ENCODE measurements around the gene OTOP2.

OTOP2 gene

DNA sequence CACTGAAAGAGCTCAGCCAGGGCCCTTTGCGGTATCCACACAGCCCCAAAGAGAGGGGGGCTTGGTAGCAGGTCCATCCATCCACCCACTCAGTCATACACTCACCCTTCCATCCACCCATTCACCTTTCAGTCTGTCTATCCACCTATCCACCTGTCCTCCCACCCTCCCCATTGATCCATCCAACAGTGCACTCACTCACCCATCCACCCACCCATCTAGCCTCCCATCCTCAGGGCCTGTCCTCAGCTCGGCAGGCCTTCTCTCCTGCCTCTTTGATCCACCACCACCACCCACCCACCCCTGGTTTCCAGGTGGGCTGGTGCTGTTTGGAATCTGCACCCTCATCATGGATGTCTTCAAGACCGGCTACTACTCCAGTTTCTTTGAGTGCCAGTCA is 1.2 kb downstream of the OTOP2 start:
- no peak for DNase-seq (ENCODE audit: low spot score)

DNA sequence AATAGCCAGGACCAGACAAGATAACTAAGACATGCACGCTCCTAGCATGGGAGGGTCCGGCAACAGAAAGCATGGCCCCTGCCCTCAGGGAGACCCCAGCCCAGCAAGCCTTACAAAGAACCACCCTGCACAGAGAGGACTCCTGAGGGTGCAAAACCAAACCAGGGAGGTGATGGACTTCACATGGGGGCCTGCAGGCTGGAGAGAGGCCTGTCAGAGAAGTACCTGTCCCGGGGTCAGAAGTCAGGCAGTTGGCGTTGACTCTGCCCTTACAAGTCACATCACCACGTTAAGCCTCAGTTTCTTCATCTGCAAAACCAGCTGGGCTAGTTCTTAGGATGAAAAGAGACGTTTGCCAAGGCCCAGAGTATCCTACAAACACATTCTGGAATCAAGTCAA is 4.7 kb downstream of the OTOP2 start:
- no peak for DNase-seq (ENCODE audit: low spot score)

DNA sequence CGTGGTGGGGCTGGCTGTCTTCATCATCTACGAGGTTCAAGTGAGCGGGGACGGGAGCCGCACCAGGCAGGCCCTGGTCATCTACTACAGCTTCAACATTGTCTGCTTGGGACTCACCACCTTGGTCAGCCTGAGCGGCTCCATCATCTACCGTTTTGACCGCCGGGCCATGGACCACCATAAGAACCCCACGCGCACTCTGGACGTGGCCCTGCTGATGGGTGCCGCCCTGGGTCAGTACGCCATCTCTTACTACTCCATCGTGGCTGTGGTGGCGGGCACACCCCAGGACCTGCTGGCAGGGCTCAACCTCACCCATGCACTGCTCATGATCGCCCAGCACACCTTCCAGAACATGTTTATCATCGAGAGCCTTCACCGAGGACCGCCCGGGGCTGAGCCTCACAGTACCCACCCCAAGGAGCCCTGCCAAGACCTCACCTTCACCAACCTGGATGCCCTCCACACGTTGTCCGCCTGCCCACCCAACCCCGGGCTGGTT is 6.5 kb downstream of the OTOP2 start:
- DNase-seq (ENCODE audit: low spot score), result no peak

DNA sequence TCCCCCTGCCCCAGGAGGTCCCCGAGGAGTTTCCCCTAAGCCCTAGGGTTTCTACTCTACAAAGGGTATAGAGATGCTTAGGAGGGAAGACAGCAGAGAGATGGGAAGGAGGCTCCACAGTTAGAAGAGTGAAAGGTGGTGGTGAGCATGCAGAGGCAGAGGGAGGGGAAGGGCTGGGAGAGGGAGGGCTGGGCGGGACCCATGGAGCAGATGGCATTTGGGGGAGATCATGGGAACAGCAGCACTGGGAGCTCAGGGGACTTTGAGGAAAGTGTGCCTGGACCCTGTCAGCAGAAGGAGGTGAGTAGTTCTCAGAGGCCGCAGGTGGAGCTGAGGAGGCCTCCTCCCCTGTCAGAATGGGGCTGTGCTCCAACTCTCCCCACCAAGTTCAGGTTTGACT is 11.0 kb downstream of the OTOP2 start:
- no peak for DNase-seq (ENCODE audit: low spot score)

DNA sequence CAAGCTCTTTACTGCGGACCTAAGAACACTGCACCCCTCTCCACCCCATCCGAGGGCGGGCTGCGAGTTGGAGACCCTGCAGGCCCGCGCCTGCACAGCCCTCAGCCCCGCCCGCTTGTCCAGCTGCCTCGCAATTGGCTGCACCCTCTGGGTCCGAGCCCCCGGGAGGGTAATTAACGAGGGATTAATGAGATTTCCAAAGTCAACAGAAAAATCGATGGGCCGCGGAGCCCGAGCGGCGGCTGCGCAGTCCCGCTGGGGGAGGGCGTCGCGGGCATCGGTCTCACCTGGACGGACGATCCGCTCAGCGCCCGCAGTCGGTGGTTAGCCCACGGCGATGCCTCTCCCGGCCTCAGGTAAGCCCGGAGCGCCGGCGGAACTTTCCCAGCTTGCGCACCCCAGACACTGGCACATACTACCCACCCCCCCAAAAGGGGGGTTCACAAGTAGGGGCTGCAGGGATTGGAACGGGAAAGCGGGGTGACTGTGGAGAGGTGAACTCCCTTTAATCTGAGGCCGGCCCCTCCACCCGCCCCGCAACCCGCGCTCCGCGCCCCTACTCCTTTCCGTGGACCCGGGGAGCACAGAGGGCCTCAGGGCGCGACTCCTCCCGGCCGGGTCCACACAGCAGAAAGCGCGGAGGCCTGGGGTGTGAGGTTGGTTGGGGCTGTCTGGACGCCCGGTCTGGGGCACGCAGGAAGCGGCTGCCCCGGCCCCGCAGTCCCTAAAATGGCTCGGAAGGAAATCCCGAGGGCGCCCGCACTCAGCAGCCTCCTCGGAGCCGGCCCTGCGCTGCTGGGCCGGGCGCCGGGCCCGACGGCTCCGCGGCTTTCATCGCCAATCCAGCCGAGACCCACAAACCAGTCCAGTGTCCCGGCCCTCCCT is 11.8 kb downstream of the OTOP2 start, which contains the start of gene OTOP3:
Gene OTOP3, plus strand, starts transcription at position 314 of the 885 bp plus-strand sequence. Its CDS starts 24 bp downstream, at position 338.
- DNase-seq (ENCODE audit: low spot score), result peak; percentile 80

DNA sequence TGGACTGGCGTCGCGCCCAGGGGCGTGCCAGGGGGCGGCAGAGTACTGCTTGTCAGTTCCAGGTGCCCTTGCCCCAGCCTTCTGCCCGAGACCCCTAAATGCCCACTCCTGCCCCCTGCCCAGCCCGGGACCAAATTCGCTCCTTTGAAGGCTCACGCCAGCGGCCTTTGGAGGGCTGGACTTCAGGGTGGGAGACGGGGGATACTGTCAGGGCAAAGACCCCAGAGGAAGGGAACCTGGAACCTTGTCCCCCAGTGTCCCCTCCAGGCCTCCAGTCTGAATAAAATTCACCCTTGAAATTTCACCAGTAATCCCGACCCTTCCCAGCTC is 12.4 kb downstream of the OTOP2 start:
- no peak for DNase-seq (ENCODE audit: low spot score)

DNA sequence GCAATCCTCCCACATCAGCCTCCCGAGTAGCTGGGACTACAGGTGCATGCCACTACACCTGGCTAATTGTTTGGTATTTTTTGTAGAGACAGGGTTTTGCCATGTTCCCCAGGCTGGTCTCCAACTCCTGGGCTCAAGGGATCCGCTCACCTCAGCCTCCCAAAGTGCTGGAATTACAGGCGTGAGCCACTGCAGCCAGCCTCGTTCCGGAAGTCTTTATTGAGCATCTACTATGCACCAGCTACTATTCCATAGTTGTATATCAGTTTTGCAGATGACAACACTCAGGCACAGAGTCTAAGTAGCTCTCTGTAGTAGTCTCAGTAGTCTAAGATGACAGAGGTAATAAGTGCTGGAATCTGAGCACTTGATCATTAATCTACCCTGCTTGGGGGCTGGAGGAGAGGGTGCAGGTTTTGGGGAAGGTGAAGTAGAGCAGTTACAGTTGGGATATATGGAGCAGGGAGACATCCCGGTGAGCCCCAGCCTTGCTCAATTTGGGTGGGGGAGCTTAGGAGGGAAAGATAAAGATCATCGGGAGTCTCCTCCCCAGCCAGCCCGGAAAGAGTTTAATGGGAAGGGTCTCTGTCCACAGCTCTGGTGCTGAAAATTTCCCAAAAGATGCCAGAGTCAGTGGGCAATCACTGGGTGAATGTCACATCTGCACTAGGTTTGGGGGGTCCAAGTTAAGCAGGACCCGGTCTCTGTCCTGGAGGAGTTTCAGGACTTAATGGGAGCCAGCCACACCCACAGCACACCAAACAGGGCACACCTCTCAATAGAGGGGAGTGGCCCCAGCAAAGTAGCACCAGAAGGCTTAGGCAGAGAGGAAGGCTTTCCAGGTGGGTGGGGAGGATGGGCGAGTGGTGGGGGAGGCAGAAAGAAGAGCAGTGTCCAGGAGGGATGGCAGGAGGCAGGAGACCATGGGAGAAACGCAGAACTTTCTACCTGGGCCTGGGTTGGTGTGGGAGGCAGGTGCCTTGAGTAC is 13.3 kb downstream of the OTOP2 start:
- no peak for DNase-seq (ENCODE audit: low spot score)

DNA sequence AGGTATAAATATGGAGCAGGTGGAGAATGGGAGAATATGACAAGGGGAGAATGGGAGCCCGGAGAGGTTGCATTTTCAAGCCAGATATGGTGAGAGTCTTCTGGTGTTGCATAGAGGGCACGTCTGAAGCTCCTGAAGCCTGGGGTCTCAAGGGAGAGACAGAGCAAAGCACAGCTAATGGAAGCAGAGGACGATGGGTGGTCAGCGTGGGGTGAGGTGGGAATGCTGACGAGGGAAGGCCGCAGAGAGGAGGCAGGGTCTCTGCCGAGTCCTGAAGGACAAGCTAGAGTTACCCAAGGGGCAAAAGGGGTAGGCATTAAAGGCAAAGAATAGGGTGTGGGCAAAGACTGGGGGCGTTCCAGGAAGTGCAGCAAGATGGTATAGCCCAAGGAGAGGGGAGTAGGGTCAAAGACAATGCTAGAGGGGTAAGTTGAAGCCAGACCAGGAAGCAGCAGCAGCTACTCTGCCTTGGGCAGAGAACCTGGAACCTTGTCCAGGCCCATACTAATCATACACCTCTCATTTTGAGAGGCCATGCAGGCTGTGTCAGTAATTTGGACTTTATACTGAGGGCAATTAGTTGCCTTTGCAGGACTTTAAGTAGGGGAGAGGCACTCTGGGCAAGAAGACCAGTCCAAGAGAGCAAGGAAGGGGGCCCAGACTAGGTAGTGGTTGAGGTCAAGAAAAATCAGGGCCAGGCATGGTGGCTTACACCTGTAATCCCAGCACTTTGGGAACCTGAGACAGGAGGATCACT is 14.3 kb downstream of the OTOP2 start:
- no peak for DNase-seq (ENCODE audit: low spot score)

DNA sequence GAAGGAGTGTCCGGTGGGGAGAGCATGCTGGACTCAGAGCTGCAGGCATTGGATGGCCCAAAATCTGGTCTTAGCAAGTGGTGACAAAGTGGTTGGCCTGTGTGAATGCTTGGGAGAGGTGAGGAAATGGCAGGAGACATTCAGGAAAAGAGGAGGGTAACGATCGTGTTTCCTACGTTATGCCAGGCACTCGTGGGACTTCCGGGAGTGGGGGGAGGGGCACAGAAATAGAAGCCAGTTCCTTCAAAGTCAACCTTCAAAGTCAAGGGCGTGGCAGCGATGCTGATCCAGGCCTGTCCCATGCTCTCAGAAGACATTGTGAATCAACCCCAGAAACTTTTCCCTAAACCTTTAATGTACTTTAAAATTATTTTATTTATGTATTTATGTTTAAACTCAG is 15.5 kb downstream of the OTOP2 start:
- no peak for DNase-seq (ENCODE audit: low spot score)

DNA sequence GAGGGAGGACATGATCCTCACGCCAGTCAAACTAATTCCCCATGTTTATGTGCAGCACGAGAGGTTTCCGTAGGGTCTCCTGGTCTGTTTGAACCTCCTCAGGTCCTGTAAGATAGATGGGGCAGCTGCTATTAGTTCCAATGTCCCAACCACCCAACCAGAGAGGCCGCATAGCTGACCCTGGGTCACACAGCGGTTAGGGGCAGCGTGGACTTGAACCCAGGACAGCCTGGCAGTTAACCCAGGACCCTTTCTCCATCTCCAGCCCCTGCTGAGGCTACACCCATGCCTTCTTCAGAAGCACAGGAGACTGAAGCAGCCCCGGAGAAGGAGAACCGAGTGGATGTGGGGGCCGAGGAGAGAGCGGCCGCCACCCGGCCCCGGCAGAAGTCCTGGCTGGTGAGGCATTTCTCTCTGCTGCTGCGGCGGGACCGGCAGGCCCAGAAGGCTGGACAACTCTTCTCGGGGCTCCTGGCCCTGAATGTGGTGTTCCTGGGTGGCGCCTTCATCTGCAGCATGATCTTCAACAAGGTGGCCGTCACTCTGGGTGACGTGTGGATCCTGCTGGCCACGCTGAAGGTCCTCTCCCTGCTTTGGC is 17.2 kb downstream of the OTOP2 start:
- DNase-seq (ENCODE audit: low spot score), result no peak

DNA sequence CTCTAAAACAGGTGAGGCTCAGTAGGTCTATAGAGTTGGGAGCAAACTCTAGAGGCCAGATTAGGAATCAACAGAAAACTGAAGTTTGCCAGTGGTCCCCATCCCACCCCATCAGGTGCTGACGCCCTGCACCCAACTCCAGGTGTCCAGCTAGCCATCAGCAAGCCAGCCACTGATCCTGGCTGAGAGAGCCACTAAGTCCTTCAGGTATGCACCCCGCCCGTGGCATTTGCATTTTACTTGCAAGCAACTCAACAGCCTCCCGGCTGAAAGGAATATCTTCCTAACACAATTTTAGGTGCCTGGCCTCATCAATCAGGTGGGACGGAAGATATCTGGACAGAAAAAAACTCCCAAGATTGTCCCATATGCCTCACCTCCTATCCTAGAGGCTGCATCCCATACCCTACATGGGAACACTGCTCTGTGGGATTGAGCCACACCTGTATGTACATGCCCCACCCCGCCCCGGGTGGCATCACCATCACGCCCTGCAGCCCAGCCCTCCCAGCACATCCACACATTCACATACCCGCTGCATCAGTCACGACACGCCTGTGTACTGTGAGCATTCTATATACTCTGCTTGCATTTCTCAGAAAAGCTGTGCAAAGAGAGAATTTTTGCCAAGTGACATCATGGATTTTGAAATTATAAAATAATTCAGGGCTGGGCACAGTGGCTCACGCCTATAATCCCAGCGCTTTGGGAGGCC is 19.9 kb downstream of the OTOP2 start:
- no peak for DNase-seq (ENCODE audit: low spot score)

DNA sequence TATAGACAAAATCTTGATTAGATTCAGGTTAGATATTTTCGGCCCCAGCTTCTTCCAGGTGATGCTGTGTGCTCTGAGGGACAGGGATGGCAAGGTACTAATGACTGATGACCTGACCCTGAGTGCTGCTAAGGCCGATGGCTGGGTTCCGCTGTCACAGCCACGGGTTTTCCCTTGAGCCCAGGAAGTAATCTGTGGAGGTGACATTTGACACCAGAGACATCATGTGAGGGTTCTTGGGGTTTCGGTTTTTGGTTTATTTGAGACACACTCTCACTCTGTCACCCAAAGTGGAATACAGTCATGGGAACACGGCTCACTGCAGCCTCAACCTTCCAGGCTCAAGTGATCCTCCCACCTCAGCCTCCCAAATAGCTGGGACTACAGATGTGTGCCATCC is 21.5 kb downstream of the OTOP2 start:
- no peak for DNase-seq (ENCODE audit: low spot score)

DNA sequence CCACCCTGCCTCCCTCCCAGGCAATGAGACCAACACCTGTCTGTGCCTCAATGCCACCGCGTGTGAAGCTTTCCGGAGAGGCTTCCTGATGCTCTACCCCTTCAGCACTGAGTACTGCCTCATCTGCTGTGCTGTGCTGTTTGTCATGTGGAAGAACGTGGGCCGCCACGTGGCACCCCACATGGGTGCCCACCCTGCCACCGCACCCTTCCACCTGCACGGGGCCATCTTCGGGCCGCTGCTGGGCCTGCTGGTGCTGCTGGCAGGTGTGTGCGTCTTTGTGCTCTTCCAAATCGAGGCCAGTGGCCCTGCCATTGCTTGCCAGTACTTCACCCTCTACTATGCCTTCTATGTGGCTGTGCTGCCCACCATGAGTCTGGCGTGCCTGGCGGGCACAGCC is 22.6 kb downstream of the OTOP2 start:
- DNase-seq (ENCODE audit: low spot score), result no peak

DNA sequence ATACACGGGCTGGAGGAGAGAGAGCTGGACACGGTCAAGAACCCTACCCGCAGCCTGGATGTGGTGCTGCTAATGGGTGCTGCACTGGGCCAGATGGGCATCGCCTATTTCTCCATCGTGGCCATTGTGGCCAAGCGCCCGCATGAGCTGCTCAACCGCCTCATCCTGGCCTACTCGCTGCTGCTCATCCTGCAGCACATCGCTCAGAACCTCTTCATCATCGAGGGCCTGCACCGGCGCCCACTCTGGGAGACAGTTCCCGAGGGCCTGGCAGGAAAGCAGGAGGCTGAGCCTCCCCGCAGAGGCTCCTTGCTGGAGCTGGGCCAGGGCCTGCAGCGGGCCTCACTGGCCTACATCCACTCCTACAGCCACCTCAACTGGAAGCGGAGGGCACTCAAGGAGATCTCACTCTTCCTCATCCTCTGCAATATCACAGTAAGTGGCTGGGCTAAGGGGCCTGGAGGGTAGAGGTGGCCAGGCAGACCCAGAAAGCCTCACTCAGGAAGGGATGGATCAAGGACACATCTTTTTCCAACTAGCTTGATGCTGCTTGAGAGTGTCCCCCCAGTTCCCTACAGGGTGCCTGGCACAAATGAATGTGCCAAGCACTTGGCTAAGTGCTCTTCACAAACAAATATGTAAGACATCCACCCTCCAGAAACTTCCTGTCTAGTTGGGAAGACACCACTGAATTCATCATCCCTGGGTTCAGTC is 23.1 kb downstream of the OTOP2 start:
- DNase-seq (ENCODE audit: low spot score), result no peak

DNA sequence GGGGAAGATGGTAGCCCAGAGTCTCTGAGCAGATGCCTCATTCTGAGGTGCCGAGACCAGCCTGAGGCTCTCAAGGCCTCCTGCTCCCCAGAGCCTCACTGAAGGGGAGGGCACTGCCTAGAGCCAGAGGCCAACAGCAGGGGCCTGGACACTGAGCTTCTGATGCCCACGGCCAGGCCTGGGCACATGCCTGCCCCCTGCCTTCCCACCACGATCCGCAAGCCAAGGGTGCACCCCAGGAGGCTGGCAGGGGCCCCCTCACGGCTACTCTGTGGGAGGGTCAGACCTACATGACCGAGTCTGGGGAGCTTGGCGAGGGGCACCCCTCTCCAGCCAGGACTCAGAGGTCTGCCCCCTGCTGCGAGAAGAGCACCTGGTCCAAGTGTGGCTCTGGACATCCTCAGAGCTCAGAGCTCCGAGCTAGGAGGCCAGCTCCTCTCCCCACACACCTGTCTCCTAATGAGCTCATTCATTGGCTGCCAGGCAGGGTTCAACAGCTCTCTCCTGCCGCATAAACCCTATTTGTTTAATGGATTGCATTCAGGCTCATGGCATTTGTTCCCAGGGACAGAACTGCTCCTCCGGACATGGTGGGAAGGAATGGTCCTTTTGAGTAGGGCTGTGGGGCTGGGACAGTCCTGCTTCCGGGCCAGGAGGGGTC is 25.5 kb downstream of the OTOP2 start:
- no peak for DNase-seq (ENCODE audit: low spot score)

DNA sequence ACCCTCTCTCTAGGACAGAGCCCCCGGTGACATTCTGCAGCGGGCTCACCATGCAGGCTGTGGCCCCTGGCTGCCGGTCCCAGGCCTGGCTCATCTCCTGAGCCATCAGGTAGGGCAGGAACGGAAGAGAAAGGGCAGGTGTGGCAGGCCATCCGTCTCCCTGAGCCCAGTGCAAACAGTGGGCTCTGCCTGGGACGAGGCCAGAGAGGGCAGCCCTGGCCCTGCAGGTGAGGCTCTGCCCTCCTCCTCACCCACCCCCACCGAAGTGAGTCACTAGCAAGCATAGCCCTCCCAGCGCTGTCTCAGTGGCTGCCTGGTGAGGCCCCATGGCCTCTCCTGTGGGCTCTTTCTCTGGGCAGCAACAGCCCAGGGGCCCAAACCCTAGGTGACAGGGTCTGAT is 26.1 kb downstream of the OTOP2 start:
- DNase-seq (ENCODE audit: low spot score), result no peak

DNA sequence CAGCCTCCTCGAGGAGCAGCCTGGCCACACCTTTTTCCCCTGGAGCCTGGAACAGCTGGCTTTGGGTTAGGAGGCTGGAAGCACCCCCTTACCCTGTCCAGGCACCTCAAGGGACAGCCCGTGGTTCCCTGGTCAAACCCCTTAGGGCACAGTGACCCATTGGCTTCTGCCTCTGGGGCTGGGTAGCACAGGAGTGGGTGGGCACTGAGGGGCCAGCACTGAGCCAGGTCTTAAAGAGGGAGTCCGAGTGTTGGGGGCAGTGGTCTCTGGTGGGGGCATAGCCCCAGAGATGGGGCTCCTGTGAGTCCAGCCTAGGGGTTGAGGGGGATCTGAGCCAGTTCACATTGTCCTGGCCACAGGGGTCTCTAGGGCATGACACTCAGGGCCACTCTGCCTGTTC is 27.0 kb downstream of the OTOP2 start:
- DNase-seq (ENCODE audit: low spot score), result no peak

DNA sequence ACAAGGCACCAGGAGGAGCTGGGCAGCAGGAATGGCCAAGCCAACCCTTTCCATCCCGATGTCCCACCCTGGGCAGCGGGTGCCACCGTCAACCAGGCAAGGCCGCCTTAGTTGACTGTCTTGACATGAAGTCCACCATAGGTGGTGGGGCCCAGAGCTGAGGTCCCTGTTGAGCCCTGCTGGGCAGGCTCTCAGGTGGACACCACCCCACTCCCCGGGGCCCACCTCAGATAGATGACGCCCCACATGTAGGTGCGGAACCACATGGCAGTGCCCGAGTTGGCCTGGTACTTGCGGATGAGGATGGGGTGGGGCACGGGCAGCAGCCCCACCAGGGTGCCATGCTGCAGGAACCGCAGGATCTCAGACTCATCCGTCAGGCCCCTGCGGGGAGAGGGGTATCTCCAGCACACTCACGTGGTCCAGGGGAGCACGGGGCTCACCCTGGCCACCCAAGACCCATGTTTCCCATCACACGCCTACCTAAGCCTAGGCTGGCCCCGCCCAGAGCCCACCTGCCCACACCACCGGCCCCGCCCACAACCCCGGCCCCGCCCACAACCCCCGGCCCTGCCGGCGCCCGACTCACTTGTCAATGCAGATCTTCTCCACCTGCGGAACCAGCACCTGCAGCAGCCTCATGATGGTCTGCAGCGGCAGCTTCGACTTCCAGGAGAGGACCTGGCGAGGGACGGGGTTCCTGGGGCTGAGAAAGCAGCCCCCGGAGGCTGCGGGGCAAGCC is 27.8 kb downstream of the OTOP2 start:
- no peak for DNase-seq (ENCODE audit: low spot score)
